NCI-H748 (cell line): ENCODE data around the gene RAB4A.

Experiments used
- DNase-seq: peaks from one replicate; lab custom pipeline; 2025; ENCODE audit not compliant: unreplicated experiment; lab: John Stamatoyannopoulos, UW

Gene RAB4A, protein sequence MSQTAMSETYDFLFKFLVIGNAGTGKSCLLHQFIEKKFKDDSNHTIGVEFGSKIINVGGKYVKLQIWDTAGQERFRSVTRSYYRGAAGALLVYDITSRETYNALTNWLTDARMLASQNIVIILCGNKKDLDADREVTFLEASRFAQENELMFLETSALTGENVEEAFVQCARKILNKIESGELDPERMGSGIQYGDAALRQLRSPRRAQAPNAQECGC

DNA sequence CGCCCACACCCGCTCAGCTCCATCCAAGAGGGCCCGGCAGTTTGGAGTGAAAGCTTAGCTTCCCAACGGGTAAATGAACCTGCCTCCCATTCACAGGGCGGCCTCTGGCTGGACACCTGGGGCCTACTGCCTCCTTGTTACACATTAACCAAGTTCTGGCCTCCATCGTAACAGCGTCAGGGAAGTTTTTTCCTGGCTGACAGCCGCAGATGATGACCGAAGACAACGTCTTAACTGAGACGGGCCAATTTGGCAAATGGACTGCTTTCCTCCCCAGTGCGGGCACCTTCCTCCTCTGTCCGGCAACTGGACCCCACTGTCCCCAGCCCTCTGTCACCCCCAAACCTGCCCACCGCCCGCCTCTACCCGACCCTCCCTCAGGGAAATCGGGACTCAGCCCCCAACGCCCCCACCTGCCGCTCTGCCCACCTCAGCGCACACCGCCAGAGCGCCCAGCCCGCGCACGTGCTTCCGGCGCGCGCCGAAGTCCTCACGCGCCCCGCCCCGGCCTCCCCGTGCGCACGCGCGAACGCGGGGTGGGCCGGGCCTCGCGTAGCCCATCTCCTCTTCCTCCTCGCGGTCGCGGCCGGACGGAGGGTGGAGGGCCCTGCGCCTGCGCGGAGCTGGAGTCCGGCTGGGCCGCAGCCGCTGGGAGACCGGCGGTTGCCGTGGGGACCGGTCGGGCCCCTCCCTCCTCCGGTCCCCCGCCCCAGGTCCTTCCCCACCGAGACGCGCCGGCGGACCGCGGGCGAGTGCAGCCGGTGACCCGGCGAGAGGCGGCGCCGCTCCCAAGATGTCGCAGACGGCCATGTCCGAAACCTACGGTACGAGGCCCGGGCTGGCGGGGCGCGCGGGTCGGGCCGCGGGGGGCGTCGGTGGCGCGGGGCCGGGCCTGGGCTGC lies at the start of gene RAB4A:
Gene RAB4A, plus strand, starts transcription at position 565 of the 901 bp plus-strand sequence. Its CDS starts 229 bp downstream, at position 794.
- DNase-seq = peak; percentile 83

DNA sequence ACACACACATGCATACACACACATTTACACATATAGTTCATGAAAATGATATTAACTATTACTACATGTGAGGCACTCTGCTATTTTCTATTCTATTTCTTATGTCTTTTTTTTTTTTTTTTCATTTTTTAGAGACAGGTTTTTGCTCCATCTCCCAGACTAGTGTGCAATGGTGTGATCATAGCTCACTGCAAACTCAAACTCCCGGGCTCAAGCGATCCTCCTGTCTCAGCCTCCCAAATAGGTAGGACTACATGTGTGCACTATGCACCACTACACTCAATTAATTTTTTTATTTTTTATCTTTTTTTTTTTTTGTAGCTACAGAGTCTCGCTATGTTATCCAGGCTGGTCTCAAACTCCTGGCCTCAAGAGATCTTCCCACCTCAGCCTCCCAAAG lies 48.8 kb upstream of the RAB4A start:
- DNase-seq = no peak

DNA sequence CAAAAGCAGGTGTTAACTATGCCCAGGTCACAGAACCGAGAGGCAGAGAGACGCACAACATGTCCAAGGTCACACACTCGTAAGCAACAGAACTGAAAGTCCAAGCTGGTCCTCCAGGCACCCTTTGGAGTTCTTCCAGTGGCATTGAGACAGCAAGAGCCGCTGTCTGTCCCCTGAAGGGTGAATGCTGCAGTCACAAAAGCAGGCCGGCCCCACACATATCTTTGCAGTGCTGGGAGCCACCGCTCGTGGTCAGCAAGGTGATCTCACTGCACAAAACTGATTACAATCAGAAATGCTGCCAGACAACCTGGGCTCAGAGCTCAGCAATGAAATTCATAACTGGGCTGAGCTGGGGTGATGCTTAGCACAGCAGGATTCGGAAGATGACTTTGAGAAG lies 47.4 kb upstream of the RAB4A start:
- no peak for DNase-seq

DNA sequence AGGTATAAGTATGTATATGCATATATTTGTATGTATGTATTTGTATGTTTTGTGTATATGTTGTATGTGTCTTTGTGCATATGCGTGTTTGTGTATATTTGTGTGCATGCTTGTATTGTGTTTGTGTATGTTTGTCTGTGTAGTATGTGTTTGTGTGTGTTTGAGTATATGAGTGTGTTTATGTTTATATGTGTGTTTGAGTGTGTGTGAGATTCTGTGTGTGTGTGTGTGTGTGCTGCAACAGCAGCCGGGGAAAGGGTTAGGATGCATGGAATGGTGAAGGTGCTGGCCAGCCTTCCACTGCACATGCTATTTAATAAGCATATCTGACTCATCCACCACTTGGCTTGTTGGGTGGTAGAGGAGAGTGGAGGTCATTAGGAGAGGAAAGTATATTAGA lies 46.6 kb upstream of the RAB4A start:
- no peak for DNase-seq

DNA sequence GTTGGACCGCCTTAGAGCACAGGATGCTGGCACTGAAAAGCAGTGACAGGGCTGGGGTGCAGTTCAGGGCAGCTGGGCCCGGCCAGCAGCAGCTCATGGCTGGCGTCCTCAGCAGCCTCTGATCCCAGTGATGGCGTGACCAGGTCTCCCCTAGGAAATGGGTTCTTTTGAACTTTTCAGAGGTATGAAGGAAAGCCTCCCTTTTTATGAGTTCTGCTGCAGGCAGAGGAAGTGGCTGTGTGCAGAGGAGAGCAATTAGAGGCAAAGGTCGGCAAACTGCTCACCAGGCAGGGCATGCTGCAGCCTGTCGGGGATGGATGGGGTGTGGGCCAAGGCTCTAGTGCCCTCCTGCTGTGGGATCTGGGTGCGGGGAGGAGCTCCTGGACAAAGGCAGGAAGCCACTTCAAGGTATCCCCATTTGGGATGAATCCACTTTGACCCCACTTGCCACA lies 45.6 kb upstream of the RAB4A start:
- no peak for DNase-seq

DNA sequence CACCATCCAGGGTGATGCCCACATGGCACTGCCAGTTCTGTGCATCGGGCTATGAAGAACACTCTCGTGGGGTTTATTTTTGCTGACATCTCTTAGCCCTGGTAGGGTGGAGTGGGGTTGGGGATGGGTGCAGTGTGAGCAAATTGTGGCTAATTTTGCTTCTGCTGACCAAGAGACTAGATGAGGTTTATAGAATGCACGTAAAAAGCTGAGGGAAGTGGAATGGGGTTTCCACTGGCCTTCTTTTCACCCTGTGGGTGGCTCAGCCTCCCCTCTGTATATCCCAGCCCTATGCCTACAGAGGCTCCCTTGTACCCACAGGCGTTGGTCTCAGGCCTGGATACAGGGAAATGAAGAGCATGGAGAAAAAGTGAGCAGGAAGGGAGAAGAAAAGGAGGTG lies 44.1 kb upstream of the RAB4A start:
- DNase-seq = no peak

DNA sequence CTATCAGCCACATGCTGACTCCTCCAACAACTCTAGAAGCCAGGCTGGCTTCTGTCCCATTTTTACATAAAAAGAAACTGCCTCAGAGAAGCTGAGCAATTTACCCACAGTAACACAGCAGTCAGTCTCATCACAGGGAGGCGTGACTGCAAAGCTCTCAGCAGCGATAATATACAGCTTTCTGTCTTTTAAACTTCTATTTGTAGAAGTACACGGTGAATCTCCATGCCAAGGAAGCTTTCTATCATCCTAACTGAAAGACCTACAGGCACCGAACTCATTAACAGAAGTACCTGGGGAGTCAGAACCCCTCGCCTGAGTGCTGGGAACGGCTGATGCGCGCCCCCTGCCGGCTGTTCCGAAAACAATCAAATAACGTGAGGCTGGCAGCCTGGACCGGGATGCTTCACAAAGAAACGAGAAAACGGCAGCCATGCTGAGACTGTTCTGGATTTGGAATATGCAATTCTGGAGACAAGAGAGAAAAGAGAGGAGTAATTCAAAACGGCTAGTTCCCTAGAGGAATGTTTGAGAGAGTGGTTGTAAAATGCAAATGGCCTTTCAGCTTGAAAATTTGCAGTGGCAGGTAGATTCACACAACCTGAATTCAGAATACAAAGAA lies 43.5 kb upstream of the RAB4A start:
- peak; percentile 80 for DNase-seq

DNA sequence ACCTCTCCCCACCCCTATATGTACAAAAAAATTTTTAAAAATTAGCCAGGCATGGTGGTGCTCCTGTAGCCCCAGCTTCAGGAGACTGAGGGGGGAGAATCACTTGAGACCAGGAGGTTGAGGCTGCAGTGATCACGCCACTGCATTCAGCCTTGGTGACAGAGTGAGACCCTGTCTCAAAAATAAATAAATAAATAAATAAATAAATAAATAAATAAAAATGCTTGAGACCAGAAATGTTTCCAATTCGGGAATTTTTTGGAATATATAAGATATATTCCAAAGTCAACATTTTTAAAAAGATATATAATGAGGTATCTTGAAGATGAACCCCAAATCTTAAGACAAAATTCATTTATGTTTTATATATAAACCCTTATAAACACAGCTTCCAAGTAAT lies 42.4 kb upstream of the RAB4A start:
- no peak for DNase-seq

DNA sequence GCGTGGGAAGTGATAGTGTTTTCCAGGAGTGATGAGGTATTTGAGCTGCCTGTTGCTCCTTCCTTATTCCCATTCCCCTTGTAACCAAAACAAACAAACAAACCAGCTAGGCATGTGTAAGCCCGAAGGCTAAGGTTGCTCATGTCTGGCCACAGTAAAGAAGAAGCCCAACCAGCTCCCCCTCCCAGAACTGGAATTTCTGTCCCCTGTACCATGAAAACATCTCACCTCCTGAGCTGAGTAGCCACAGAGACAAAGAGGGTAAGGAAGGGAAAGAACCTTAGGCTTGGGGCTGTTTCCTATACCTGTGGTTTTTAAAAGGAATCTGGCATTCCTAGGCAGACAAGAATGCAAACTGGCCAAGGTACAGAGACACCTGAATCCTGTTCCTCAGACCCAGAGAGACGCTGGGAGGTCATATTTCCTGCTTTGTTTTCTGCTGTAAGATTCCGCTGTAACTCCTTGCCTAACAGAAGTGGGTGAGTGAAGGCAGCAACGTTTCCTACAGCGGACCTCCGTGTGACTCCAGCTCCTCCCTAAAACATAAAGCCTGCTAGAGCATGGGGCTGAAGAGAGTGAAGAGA lies 41.7 kb upstream of the RAB4A start:
- peak; percentile 4 for DNase-seq

DNA sequence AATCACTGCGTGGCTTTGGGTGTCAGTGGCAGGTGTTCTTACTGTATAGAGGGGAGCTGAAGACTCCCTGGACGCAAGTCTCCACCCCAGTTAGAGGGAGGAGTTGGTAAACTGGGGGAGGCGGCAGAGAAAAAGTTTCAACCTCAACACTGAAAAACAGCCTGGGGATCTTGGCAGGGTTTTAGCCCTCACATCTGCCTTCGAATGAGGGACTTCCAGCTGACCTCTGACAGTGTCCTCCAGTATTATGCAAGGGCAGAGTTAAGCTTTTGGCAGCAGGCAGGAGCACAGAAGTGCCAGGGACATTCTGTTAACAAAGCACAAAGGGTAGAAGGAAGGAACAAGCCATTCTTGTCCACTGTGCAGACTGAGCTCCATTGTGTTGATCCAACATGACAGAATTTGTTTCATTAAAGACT lies 41.2 kb upstream of the RAB4A start:
- no peak for DNase-seq

DNA sequence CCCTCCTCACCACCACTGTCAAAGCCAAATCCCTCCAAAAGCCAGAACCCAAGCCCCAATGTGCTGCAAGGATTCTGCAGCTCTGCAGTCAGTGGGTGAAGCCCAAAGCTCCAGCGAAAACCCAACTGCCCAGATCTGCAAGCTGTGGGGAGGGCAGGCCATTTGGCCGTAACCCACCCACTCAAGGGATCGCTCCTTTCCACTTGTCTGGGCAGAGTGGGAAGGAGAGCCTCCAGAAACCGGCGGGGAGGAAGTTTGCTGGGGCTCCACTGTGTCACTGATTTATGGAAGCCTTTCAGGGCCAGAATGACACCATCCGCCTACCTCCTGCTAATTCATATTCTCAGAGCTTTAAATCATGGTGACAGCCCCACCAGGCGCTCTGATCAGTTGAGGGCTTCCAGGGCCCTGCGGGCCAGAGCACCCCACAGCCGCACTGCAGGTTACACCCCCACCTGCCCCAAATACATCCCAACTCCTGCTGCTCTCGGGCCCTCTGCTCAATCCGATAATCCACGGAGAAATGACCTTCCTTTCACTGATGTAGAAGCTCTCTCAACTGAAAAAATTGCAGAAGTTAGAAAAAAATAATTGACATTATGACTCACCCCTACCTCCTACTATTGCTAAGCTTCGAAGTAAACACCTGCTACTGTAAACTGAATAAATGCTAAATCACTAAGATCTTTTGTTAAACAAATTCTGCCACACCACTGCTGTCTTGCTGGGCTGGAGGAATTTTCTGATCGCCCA lies 40.6 kb upstream of the RAB4A start:
- no peak for DNase-seq

DNA sequence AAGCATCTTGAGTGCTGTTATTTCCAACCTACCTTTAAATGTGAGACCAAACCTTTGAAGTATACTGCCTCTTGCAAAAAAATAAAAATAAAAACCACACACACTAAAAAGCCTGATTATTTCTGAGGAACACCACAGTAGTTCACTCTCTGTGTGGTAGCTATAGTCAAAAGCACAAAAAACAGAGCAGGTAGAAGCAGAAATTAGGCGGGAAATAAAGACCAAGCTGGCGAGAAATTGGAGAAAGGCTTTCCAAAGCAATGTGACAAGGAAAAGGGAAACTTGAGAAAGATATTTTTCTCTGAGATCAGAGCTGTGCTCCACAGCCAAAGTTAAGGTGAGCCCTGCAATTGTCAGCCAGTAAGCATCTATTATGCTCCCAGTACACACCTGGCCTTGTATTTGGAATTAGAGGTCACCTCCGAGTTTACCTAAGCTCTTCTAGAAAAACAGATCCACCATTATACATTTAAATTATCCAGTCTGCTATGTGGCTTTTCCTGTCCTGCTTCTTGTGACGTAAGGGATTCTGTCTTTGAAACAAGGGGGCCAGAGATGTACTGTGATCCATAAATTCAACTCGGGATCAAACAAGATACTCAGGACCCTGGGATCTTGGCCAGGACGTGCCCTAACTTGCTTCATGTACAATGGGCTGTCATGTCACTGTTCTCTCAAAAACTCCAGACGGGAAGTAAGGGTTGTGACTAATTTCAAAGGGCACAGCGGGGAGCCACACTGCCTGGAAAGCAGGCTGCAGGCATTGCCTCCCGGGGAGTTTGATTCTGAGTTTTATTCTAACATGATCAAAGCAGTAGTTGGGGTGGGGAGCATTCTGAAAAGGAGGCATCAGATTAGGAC lies 39.8 kb upstream of the RAB4A start:
- DNase-seq = peak; percentile 77

DNA sequence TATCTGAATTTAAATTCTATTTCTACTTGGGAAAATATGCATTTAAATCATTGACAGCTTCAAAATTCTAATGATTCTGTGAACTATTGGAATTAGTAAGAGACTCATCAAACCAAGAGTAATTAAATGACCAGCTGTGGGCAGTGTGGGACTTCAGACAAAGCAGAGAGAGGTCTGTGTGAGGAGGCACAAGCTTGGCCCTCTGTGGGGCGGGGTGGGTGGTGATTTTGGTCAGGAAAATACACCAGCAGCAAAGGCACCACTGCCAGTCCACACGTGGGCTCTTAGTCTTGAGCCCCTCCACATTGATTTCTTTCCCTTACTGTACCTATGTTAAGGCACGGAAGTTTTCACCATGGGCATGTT lies 39.2 kb upstream of the RAB4A start:
- DNase-seq = peak; percentile 49

DNA sequence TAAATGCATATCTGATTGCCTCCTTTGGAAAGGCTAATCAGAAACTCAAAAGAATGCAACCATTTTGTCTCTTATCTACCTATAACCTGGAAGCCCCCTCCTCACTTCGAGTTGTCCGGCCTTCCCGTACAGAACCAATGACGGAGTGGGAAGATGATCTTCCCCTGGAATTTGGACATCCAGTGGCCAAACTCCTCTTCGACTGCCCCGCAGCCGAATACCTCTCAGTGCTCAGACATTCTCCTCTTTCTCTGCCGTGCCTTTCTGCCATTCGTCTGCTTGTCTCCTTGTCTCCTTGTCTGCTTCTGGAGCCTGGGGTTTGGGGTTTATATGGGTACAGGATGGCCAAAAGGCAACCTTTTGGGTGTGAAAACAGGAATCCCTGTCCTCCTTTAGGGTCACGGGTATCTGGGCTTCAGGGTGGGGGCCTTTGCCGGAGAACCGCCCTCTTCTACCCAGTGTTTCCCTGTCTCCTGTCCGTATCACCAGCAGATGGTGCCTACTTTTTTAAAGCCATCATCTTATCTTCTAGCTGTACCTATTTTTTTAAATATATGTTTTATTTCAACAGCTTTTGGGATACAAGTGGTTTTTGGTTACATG lies 35.9 kb upstream of the RAB4A start:
- no peak for DNase-seq

DNA sequence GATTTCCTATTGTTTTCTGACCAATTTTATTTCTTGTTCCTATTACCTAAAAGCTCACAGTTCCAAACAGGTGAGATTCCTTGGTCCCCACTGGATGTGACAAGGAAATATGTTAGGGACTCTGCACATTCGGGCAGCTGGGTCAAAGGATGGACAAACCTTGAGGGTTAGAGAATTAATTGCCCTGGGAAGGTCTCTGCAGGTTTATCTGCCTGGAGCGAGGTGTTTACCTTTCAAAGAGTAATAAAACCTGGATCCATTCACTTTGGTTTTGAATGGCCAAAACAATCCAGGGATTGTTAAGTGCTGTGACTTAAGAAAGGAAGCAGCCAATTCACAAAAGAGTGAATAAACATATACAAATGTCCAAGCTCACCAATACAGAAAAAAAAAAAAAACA lies 33.6 kb upstream of the RAB4A start:
- DNase-seq = peak; percentile 92

DNA sequence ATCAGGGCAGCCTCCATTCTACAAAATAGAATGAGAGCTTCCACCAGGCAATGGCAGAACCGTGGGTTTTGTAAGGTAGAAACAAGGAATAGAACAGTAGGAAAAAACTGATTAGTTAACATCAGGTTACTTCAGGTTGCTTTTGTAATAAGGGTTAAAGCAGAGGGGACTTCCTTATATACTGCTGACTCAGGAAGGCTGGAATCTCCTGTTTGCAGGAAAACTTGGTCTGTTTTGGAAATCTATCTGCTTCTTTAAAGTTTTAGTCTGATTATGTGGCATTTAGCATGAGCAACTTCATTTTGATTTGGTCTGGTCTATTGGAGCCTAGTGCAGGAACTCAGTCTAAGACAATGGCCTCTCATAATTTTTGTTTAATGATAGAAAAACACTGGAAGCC lies 32.7 kb upstream of the RAB4A start:
- DNase-seq = no peak

DNA sequence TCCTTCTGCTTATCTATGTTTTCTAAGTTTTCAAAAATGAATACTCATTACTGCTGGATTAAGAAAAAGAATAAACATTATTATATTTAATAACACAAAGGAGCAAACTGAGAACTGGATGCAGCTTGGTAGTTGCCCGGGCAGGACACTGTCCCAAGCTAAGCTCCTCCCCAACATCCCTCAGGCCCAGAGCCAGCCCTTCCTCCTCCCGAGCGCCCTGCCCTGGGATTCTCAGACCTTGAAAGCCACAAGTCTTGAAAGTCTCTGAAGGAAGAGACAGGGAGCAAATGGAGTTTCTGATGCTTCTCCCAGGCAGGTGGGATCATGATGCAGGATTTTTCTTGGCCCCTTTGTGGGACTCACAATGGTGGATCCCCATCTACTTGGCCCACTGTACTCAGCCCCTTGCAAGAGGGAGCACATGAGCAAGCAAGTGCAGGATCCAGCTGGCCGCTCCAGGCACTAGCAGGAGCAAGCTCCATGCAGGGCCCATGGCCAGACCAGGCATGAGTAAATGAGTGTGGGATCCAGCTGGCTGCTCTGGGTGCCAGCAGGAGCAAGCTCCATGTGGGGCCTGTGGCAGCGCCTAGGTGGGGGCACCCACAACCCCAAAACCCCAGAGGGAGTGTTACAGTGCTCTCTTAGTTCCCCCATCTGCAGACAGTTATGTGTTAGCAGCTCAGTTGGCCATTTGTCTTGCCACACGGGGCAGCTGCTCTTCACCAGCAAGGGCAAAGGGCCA lies 32.1 kb upstream of the RAB4A start:
- no peak for DNase-seq

DNA sequence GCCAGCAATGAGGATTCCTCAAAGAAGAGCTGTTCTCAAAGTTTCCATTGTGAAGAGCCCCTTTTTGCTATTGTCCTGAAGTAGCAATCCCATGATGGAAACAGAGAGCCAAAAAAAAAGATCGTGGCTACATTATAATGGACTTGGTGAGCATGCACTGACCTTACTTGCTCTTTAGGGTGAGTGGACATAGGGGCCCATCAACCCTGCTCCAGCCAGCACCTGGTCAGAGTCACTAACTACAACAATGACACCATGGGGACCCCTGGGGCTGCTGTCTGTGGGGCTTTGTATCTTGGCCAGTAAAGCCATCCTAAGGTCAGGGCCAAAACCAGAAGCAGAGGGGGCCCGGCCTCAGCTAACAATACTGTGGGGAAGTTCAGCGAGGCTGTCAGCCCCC lies 30.4 kb upstream of the RAB4A start:
- no peak for DNase-seq

DNA sequence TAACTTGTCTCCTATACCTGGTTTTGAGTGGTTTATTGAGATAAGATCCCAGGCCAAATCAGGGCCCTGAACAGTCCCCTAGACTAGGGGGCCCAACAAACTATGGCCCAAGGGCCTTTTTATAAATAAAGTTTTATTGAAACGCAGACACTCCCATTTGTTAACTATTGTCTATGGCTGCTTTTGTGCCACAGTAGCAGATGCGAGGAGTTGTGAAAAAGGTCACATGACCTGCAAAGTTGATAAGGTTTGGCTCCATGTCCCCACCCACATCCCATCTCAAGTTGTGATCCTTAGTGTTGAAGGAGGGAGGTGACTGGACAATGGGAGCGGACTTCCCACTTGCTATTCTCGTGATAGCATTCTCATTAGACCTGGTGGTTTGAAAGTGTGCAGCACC lies 29.5 kb upstream of the RAB4A start:
- no peak for DNase-seq
